Measurements from ENCODE around the gene ATOSB.

DNA sequence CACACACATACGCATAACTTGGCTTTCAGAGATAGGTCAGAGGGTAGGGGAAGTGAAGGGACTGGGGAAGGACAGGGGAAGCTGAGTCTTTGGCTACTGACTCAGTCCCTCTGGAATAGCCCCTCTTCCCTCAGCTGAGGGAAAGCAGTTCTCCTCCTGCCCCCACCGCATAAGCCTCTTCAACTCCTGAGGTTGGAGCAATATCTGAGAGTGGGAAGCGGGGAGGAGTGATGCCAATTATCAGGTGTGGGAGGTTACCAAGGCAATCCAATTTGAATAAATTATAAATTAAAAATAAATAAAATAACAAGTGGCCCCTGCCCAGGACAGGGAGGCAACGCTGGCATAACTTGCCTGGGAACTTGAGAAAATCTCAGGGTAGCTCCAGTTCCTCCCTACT, 11.1 kb downstream of the ATOSB start:
- TF ChIP-seq, protein P1, sequence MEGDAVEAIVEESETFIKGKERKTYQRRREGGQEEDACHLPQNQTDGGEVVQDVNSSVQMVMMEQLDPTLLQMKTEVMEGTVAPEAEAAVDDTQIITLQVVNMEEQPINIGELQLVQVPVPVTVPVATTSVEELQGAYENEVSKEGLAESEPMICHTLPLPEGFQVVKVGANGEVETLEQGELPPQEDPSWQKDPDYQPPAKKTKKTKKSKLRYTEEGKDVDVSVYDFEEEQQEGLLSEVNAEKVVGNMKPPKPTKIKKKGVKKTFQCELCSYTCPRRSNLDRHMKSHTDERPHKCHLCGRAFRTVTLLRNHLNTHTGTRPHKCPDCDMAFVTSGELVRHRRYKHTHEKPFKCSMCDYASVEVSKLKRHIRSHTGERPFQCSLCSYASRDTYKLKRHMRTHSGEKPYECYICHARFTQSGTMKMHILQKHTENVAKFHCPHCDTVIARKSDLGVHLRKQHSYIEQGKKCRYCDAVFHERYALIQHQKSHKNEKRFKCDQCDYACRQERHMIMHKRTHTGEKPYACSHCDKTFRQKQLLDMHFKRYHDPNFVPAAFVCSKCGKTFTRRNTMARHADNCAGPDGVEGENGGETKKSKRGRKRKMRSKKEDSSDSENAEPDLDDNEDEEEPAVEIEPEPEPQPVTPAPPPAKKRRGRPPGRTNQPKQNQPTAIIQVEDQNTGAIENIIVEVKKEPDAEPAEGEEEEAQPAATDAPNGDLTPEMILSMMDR (IDR thresholded peaks at IDR 0.05): no peak
- no peak for TF ChIP-seq POLR2A (IDR thresholded peaks at IDR 0.05)

All from lower leg skin (tissue), 3 donors.